GM19328 (cell line): ENCODE results near the gene ARHGEF10L.
"Not testable (repeated sequence)": the region's sequence is repeated elsewhere in the genome, so short reads cannot be mapped to it uniquely, and the experiment has no call there.

ENCODE experiments used
- ATAC-seq: cut with Tn5 transposase; IDR thresholded peaks from one replicate; pipeline ENCODE4 v1.9.1; 2021; ENCODE audit warnings: mild to moderate bottlenecking, moderate library complexity; ENCODE audit not compliant: unreplicated experiment

Gene ARHGEF10L

GRCh38 chr1:17733661-17734060 lies 194.2 kb downstream of the ARHGEF10L start:
- ATAC-seq = no peak

GRCh38 chr1:17734609-17735008 lies 195.1 kb downstream of the ARHGEF10L start:
- ATAC-seq = no peak

- ATAC-seq = no peak
These were observed 195.8 kb downstream of the ARHGEF10L start for GRCh38 chr1:17735348-17735747.

GRCh38 chr1:17735793-17736192 lies 196.3 kb downstream of the ARHGEF10L start:
- no peak for ATAC-seq

GRCh38 chr1:17736625-17737024 lies 197.1 kb downstream of the ARHGEF10L start:
- no peak for ATAC-seq

GRCh38 chr1:17739050-17739449 lies 199.6 kb downstream of the ARHGEF10L start:
- ATAC-seq = no peak

GRCh38 chr1:17741052-17741451 lies 201.6 kb downstream of the ARHGEF10L start:
- no peak for ATAC-seq

GRCh38 chr1:17742583-17742982 lies 203.1 kb downstream of the ARHGEF10L start:
- ATAC-seq = no peak

- no peak for ATAC-seq
These were observed 203.6 kb downstream of the ARHGEF10L start for GRCh38 chr1:17743008-17743647.

GRCh38 chr1:17743925-17744324 lies 204.4 kb downstream of the ARHGEF10L start:
- ATAC-seq = no peak

GRCh38 chr1:17744666-17745478 lies 205.4 kb downstream of the ARHGEF10L start:
- no peak for ATAC-seq

- ATAC-seq = no peak
These were observed 206.0 kb downstream of the ARHGEF10L start for GRCh38 chr1:17745479-17745955.

- ATAC-seq = not testable (repeated sequence)
These were observed 206.8 kb downstream of the ARHGEF10L start for GRCh38 chr1:17746281-17746680.

GRCh38 chr1:17746920-17747319 lies 207.4 kb downstream of the ARHGEF10L start:
- ATAC-seq = no peak
